Stimulated activated CD8-positive, alpha-beta memory T cell treated with anti-CD3 and anti-CD28 coated beads, Interleukin-12 subunit alpha, Interleukin-12 subunit beta, amount 100 ng/mL, for 24 hours (primary cell): ENCODE measurements around the gene WDR48.

Experiments used
- DNase-seq: peaks from one replicate; pipeline ENCODE4 v3.0.0-alpha.2; 2020; ENCODE audit errors: extremely low read depth

Gene WDR48

GRCh38 chr3:39064646-39065045, 12.8 kb downstream of the WDR48 start:
- no peak for DNase-seq

GRCh38 chr3:39065197-39065596, 13.4 kb downstream of the WDR48 start:
- no peak for DNase-seq

DNA sequence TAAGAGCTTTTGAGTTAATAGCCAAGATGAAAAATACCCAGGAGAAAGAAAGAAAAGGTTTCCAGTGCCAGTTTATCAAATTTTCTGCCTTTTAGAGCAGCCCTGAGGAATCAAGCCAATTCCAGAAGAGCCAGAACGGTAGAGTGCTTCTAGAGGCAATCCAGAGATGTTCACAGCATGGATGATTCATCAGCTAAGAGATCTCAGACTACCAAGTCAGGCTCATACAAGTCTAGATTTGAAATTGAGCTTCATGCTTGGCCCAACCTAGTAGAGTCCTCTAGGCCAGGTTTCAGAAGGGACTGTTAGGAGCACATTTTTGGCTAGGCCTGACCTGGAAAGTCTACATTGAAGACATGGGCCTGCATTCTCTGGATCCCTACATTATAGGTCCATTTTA, 15.5 kb downstream of the WDR48 start:
- no peak for DNase-seq

DNA sequence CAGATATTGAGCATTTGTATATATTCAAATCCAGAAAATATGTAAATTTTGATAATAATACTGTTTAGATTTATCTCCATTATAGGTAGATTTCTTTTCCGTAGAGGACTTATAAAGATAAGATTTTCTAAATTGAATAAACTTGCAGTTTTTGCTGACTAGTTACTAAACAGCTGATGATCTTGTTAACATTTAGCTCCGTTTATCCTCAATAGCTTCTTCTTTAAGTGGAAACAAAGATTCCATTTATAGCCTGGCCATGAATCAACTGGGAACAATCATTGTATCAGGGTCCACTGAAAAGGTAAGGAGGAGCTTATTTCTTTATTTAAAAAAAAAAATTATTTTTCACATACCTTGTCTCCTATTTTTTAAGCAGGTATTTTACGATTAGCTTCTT, 16.7 kb downstream of the WDR48 start:
- DNase-seq, result no peak

GRCh38 chr3:39075910-39076309, 24.1 kb downstream of the WDR48 start:
- DNase-seq, result no peak

DNA sequence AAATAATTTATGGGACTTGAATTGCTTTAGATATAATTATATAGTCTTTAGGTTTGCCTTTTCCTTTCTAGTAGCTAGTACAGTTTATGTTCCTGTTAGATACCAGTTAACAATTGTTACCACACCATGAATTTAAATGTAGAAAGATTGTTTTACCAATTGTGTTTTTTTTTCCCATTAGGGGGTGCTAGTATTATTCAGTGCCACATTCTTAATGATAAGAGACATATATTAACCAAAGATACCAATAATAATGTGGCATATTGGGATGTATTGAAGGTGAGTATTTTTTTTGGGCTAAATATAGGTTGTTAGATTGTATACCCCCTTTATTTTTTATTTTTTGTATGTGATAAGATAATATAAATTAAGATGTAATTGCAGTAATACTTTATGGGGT, 27.7 kb downstream of the WDR48 start:
- no peak for DNase-seq

- no peak for DNase-seq
These were observed 28.2 kb downstream of the WDR48 start for GRCh38 chr3:39080026-39080425.

GRCh38 chr3:39082666-39083313, 31.0 kb downstream of the WDR48 start:
- no peak for DNase-seq

- no peak for DNase-seq
These were observed 34.3 kb downstream of the WDR48 start for GRCh38 chr3:39086144-39086543.

- DNase-seq, result no peak
These were observed 36.6 kb downstream of the WDR48 start for GRCh38 chr3:39088456-39088855.

- DNase-seq, result no peak
These were observed 37.1 kb downstream of the WDR48 start for GRCh38 chr3:39088889-39089288.

DNA sequence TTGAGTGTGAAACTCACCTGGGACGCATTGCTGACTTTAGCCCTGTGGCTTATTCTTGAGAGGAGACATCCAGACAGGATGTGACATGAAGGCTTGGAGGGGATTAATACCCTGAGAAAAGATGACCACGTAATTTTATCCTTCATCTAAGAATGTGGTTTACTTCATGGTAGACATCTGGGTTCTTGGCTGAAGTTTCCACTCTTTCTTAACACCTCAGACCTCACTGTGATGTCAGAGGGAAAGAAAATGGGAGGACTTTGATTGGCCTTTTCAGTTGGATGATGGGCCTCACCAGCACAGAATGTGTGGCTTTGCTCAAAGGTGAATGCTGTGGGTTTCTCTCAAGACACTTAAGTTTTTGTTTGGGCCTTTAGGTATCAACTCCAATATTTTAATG, 39.1 kb downstream of the WDR48 start:
- no peak for DNase-seq

GRCh38 chr3:39094851-39095677, 43.2 kb downstream of the WDR48 start:
- DNase-seq, result no peak

DNA sequence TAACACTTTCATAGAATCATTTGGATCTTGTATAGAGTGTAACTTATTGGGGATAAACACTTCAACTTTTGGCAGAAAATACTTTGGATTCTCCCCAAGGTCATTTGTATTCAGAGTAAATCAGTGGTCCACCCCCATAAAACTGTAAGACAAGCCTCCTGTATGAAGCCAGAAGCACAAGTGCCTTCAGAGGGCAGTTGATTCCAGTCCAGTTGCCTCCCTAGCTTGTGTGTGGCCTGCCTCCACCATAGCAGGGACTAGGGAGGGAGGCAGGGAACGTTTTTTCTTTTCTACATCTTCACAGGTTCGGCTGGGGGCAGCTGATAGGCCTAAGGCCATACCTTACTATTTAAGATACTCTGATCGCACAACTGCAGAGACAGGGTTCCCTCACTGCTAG, 44.0 kb downstream of the WDR48 start:
- DNase-seq, result no peak

GRCh38 chr3:39096775-39097174, 45.0 kb downstream of the WDR48 start:
- no peak for DNase-seq

GRCh38 chr3:39097716-39098472, 46.1 kb downstream of the WDR48 start:
- no peak for DNase-seq

DNA sequence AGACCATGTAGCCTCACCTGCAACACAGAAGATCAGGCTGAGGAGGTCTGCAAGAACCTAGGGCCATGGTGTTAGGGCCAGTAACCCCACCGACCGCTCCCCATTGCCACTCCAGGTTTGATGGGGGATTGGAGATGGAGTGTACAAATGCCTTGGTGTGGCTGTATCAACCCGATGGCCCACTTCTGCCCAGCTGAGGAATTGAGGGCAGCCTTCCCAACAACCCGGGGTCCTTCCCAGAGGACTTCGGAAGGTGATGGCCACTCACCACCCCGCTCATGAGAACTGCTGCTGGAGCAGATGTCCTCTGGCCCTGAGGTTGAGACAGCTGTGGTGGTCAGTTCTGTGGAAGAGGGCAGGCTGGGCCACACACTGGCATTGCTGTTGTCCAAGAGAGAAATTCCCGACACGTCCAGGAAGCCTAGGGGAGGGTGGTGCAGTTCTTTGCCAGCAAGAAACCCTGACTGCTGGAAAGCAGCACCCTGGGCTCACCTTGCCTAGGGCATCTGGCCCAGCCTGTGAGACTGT, 46.7 kb downstream of the WDR48 start:
- no peak for DNase-seq

GRCh38 chr3:39099242-39099641, 47.4 kb downstream of the WDR48 start:
- DNase-seq, result no peak

DNA sequence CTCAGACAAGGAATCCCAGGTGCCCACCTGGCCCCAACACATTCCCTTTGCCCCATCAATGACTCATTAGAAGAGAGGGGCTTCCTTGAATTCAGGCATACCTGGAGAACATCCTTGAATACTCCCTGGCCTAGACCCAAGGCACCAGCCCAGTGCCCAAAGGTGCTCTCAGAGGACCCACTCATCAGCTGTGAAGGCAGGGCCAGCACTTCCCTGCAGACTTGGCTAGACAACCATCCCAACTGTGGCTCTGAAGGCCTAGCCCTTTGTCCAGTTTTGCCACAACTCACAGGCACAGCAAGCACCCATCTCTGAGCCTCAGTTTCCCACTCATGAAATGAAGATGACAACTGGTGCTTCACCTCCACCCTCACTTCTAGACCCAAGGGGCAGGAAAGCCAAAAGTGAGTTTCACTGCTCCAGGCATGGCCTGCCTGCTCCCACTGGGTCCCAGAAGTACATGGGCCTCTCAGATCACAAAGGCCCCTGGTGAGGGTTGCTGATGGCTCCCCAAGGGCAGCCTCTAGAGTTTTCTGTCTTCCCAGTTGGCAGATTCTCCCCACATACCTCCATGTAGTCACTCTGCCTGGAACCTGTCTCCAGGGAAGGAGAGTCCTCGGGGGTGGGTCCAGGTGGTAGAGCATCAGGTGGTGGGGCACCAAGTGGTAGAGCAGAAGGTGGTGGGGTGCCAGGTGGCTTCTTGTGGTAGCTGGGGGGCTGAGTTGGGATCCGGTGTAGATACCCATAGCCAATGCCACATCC, 48.1 kb downstream of the WDR48 start:
- DNase-seq, result no peak

DNA sequence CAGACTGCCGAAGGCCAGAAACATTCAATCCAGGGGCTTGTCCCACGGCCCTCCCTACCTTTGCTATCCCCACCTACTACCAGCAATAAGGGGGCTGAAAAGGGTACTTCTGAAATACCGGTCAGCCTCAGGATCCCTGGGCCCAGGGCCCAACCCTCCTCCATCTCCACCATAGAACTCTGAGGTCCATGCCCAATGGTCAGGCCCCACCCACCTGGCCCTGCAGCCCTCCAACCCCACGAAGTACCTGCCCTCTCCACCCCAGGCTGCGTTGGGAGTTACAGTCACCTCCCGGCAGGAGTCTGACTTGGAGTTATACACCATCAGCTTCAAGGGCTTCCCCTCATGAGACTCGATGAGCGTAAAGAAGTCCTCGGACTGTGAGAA, 48.7 kb downstream of the WDR48 start:
- DNase-seq, result no peak

DNA sequence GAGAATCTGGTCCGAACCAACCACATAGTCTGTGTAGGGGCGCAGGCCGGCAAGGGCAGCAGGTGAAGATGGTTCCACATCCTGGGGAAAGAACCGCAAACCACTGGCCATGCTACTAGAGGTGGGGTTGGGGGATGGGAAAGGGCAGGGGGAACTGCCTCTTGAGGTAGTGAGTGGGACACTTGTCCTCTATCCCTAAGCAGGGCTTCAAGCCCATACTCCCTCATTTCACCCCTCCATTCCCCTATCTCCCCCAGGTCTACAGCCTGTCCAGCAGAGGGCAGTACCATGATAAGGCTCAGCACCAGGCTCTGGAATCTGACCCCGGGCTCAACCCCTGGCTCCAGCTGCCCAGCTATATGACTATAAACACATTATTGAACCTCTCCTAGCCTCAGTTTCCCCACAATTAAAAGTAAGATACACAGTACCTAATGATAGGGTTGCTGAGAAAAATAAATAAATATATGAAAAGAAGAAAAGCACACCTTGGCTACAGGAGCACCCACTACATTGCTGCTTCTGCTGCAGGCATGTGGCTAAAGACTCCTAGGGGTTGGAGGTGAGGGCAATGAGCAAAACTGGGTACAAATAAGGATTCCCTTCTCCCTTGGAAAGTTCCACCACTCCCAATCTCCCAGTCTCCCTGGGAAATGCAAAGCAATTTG, 49.3 kb downstream of the WDR48 start:
- DNase-seq, result no peak
